Lower leg skin (tissue), 4 donors: ENCODE data around the gene FBXO17. TPM values are rescaled to one million over a fixed set of nuclear protein-coding genes. Genes with fewer than 3 reads are reported as not detected.

Source experiments
- DNase-seq, 2 donors: peaks; one replicate each; pipeline ENCODE4 v3.0.0-alpha.2; 2019; ENCODE audit warnings: low spot score in 2 of 2
- H3K4me3 ChIP-seq: fragments of 200-600 bp; sonication (generic); 2 replicates; pipeline ENCODE4 v1.5.1; 2017; ENCODE audit warnings: mild to moderate bottlenecking, low read depth; ENCODE audit not compliant: poor library complexity, severe bottlenecking
- POLR2A ChIP-seq, 2 donors: fragments of 450-650 bp; IDR thresholded peaks; one replicate each; pipeline ENCODE4 v1.6.1; 2016 to 2017; ENCODE audit warnings: antibody characterized with exemption in 2 of 2, mild to moderate bottlenecking in 1 of 2, moderate library complexity in 1 of 2
- WGBS, 2 donors: methylation state at CpG; one replicate each; pipeline ENCODE4 v1.1.5; 2018; 5-methylcytosine and 5-hydroxymethylcytosine counted together
- intact Hi-C: fragments of 100-400 bp; cut with DNase I; formaldehyde crosslinking; loops from one replicate; pipeline ENCODE4 v1.15.0; 2023; ENCODE audit warnings: low total_unique reads
- total RNA-seq, 4 donors: library from RNA; depleted of rRNA; stranded (reverse); fragments of >200 nt; gene quantifications; one replicate each; pipeline ENCODE4 v1.1.0, GENCODE V29; 2016
- TF ChIP-seq, protein P1 (sequence below), 3 donors: fragments of 450-650 bp; IDR thresholded peaks; one replicate each; pipeline ENCODE4 v1.5.1; 2016; ENCODE audit warnings: antibody characterized with exemption in 3 of 3, mild to moderate bottlenecking in 3 of 3, moderate library complexity in 2 of 3

FBXO17 gene
- total RNA-seq, 4 donors from 2014 or later: 13.2 to 46.5 (median 34.3) TPM

DNA sequence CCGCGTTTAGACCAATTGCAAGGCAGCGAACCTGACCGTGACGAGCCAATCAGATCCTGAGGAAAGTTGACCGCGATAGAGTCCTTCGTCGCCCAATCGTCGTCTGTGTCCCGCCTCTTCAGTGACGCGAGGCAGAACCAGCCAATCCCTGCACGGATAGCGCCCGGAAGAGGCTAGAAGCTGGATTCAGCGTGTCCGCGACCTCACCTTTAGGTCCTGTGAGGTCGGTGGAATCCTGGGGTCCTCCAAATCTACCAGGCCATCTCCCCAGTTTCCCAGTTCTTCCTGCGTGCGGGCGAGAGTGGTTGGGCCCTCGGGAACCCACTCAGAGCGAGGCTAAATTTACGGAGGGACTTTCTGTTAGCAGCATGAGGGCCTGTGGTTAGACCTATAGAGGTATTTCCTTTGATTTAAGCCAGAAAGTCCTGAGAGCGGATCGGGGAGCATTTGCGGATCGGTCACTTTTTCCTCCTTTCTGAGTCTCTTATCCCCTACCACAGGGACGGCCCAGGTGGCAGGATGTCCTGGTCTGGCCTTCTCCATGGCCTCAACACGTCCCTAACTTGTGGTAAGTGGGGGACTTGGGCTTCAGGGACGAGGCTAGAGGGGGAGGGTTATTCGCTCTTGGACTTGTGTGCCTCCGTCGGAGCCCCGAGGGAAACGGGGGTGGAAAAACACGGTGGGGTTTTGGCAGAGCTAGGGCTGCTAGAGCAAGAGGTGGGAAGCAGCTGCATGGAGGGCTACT is 44.6 kb downstream of the FBXO17 start, which contains the start of gene MRPS12:
Gene MRPS12, plus strand, starts transcription at position 169 of the 745 bp plus-strand sequence. Its CDS starts 351 bp downstream, at position 520.
- intact Hi-C loops: no loop called here
- peak; percentile 99 to 100 for DNase-seq
- 0 to 1% methylated on average over 38 to 40 of the region's 40 CpGs for WGBS, 2 donors
- TF ChIP-seq POLR2A (IDR thresholded peaks at IDR 0.05): no peak
- TF ChIP-seq, protein P1, sequence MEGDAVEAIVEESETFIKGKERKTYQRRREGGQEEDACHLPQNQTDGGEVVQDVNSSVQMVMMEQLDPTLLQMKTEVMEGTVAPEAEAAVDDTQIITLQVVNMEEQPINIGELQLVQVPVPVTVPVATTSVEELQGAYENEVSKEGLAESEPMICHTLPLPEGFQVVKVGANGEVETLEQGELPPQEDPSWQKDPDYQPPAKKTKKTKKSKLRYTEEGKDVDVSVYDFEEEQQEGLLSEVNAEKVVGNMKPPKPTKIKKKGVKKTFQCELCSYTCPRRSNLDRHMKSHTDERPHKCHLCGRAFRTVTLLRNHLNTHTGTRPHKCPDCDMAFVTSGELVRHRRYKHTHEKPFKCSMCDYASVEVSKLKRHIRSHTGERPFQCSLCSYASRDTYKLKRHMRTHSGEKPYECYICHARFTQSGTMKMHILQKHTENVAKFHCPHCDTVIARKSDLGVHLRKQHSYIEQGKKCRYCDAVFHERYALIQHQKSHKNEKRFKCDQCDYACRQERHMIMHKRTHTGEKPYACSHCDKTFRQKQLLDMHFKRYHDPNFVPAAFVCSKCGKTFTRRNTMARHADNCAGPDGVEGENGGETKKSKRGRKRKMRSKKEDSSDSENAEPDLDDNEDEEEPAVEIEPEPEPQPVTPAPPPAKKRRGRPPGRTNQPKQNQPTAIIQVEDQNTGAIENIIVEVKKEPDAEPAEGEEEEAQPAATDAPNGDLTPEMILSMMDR (IDR thresholded peaks at IDR 0.05): no peak
- H3K4me3 ChIP-seq: peak within 1 kb of the TSS; percentile 66

DNA sequence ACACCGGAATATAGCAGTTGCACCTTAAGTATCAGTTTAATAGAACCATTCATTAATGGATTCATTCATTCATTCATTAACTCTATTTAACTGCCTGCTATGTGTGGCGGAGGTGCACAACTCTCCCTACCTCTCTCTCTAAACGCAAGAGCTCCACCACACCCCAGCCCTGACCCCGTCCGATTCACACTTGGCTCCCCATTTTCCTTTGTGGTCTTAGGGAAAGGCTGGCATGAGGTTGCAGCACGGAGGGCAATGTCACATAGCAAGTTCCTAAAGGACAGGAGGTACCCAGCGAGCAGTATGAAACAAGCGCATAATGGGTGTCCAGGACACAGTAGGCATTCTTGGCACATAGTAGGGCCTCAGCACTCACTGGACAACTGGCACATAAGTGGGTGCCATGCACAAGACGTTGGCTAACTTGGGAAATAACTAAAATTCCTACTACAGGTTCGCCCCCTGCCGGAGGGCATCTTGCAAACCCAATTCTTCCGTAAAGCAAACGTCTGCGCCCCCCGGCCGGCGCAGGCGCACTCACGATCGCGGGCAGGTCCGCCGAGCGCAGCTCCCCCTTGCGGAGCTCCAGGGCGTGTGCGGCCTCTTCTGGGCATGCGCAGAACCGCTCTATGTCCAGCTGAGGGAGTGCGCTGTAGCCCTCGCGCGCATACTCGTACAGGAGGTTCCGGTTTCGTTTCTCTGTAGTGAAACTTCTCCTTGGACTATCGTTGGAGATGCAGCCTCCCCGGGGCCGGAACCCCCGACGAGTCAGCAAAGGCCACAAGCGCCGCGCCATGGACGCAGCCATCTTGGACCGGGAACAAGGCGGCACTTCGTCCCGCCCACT is 45.4 kb downstream of the FBXO17 start, which contains the start of gene SARS2:
Gene SARS2, minus strand, starts transcription at position 835 of the 847 bp plus-strand sequence. Its CDS starts 27 bp downstream, at position 808.
- intact Hi-C loops: loop anchor here (10.0 kb wide), 1 partner anchor 205 kb away; no protein-coding TSS in a partner anchor
- TF ChIP-seq, protein P1 (IDR thresholded peaks at IDR 0.05): peak in 1 of 3 donors; percentile 96
- TF ChIP-seq POLR2A (IDR thresholded peaks at IDR 0.05): no peak
- WGBS, 2 donors: 2% methylated on average over 41 to 49 of the region's 49 CpGs
- peak within 1 kb of the TSS; percentile 66 for H3K4me3 ChIP-seq
- DNase-seq: peak; percentile 88 to 98

DNA sequence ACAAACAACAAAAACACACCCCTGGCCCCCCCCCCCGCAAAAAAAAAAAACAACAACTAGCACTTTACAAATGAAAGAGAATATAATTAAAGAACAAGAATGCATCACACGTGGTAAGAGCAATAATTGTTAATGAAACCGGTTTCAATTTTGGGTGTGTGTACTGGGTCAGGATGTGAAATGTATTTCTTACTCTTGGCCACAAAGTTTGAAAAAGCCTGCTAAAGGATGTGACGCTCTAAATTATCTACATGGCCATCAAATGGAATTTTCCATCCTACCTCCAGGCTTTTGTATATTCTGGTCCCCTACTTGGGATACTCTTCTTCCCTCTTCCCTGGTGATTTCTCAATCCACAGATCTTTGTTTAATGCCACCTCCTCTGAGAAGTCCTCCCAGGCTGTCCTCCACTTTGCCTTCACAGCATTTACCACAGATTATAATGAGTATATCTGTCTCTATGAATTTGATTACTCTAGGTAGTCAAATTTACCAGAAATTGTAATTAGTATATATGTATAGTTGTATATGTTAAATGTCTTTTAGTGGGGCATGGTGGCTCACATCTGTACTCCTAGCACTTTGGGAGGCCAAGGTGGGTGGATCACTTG is 47.0 kb downstream of the FBXO17 start:
- WGBS, 2 donors: 70 to 77% methylated on average over 4 of the region's 4 CpGs
- no peak for DNase-seq
- H3K4me3 ChIP-seq: no peak overlapping the region
- intact Hi-C loops: loop anchor here (10.0 kb wide), 1 partner anchor 204 kb away; no protein-coding TSS in a partner anchor
- TF ChIP-seq, protein P1 (IDR thresholded peaks at IDR 0.05): no peak
- TF ChIP-seq POLR2A (IDR thresholded peaks at IDR 0.05): no peak

DNA sequence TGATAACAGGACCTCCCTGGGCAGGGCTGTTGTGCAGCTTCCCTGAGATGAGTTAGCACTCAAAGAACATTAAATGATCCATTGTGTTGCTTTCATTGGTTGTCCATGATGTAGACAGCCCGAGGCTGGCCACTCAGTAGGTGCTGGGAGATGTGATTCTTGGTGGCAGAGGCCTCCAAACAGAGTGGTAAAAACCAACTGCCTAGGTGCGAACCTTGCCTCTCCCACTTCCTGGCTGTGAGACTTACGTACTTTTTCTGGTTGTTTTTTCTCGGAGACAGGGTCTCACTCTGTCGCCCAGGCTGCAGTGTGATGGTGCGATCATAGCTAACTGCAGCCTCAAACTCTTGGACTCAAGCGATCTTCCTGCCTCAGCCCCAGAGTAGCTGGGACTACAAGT is 51.2 kb downstream of the FBXO17 start:
- DNase-seq: no peak
- WGBS, 2 donors: 96 to 97% methylated on average over 7 of the region's 7 CpGs
- TF ChIP-seq, protein P1 (IDR thresholded peaks at IDR 0.05): no peak
- TF ChIP-seq POLR2A (IDR thresholded peaks at IDR 0.05): no peak
- intact Hi-C loops: loop anchor here (10.0 kb wide), 1 partner anchor 200 kb away; no protein-coding TSS in a partner anchor
- no peak overlapping the region for H3K4me3 ChIP-seq

DNA sequence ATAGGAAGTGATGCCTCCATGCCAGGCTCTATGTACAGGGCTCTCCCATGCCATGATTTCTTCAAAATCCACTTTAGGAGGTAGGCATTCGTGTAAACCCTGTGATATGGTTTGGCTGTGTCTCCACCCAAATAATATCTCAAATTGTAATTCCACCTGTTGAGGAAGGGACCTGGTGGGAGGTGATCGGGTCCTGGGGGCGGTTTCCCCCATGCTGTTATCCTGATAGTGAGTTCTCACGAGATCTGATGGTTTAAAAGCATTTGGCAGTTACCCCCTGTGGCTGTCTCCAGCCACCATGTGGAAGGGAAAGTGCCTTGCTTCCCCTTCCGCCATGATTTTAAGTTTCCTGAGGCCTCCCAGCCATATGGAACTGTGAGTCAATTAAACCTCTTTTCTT is 53.1 kb downstream of the FBXO17 start:
- intact Hi-C loops: loop anchor here (10.0 kb wide), 1 partner anchor 198 kb away; no protein-coding TSS in a partner anchor
- 93% methylated on average over 5 of the region's 5 CpGs for WGBS, 2 donors
- TF ChIP-seq POLR2A (IDR thresholded peaks at IDR 0.05): no peak
- TF ChIP-seq, protein P1 (IDR thresholded peaks at IDR 0.05): no peak
- no peak overlapping the region for H3K4me3 ChIP-seq
- DNase-seq: no peak
